KMS-11 (cell line): ENCODE data around the gene ZFP3.

Source experiments
- H2AFZ ChIP-seq: fragments of 200-600 bp; sonication (generic); 2 replicates; pipeline ENCODE4 v1.6.1; 2016; ENCODE audit warnings: antibody characterized with exemption, mixed run types, low read depth
- H3K27ac ChIP-seq: fragments of 200-600 bp; sonication (generic); 2 replicates; pipeline ENCODE4 v1.6.1; 2016; ENCODE audit warnings: mild to moderate bottlenecking, mixed run types
- H3K27me3 ChIP-seq: fragments of 200-600 bp; sonication (generic); 2 replicates; pipeline ENCODE4 v1.6.1; 2017; ENCODE audit warnings: mild to moderate bottlenecking, low read depth, mixed run types, moderate library complexity; ENCODE audit not compliant: insufficient read depth
- H3K36me3 ChIP-seq: fragments of 200-600 bp; sonication (generic); 2 replicates; pipeline ENCODE4 v1.6.1; 2017; ENCODE audit warnings: mild to moderate bottlenecking, mixed run types; ENCODE audit not compliant: insufficient read depth
- H3K4me1 ChIP-seq: fragments of 200-600 bp; sonication (generic); 2 replicates; pipeline ENCODE4 v1.6.1; 2016; ENCODE audit warnings: mild to moderate bottlenecking, low read depth, mixed run types; ENCODE audit not compliant: poor library complexity, severe bottlenecking
- H3K4me2 ChIP-seq: fragments of 200-600 bp; sonication (generic); 2 replicates; pipeline ENCODE4 v1.7.0; 2016; ENCODE audit warnings: mild to moderate bottlenecking, mixed run types
- H3K4me3 ChIP-seq: fragments of 200-600 bp; sonication (generic); IDR thresholded peaks from 2 replicates; pipeline ENCODE4 v1.6.1; 2017; ENCODE audit warnings: low read depth, low read length, mixed read lengths; ENCODE audit not compliant: insufficient read depth
- H3K79me2 ChIP-seq: fragments of 200-600 bp; sonication (generic); 2 replicates; pipeline ENCODE4 v1.6.1; 2016; ENCODE audit warnings: low read depth, mixed run types; ENCODE audit not compliant: insufficient read depth
- H3K9ac ChIP-seq: fragments of 200-600 bp; sonication (generic); 2 replicates; pipeline ENCODE4 v1.6.1; 2016; ENCODE audit warnings: mild to moderate bottlenecking, mixed run types
- H4K20me1 ChIP-seq: fragments of 200-600 bp; sonication (generic); 2 replicates; pipeline ENCODE4 v1.6.1; 2016; ENCODE audit warnings: mild to moderate bottlenecking, mixed run types; ENCODE audit not compliant: insufficient read depth
- TF ChIP-seq, protein P1 (sequence below): fragments of 200-600 bp; sonication (generic); conservative IDR thresholded peaks from 2 replicates; pipeline ENCODE4 v1.6.1; 2017; ENCODE audit warnings: low read depth, mild to moderate bottlenecking, antibody characterized with exemption, low read length, moderate library complexity, mixed read lengths

Gene ZFP3

DNA sequence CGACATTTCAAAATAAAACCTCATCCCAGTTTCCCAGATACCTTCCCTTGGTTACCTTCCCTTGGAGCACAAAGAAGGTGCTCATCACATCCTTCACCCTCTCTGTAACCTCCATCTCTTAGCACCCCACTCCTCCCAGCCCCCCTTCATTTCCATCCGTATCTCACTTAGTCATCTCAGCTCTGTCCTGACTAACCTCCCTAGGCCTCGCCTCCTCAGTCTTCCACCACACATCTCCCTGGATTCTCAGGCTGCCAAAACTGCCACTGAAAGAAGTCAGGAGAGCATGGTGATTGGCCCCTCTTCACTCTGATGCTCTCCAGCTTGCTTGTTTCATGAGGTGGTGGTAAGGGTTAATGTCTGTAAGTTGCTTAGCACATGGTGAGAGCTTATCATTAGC lies 2.3 kb downstream of the ZFP3 start:
- Histone ChIP-seq H2AFZ (no peak overlapping the region), H3K9ac (no peak overlapping the region), H3K4me1 (no peaks in the 10 kb centered on the region), H3K27me3 (no peaks in the 10 kb centered on the region), H3K36me3 (no peaks in the 10 kb centered on the region), H3K79me2 (no peaks in the 10 kb centered on the region), H4K20me1 (no peaks in the 10 kb centered on the region), H3K4me2 (no peak overlapping the region), H3K4me3 (no peak overlapping the region), H3K27ac (no peak overlapping the region)
- TF ChIP-seq, protein P1, sequence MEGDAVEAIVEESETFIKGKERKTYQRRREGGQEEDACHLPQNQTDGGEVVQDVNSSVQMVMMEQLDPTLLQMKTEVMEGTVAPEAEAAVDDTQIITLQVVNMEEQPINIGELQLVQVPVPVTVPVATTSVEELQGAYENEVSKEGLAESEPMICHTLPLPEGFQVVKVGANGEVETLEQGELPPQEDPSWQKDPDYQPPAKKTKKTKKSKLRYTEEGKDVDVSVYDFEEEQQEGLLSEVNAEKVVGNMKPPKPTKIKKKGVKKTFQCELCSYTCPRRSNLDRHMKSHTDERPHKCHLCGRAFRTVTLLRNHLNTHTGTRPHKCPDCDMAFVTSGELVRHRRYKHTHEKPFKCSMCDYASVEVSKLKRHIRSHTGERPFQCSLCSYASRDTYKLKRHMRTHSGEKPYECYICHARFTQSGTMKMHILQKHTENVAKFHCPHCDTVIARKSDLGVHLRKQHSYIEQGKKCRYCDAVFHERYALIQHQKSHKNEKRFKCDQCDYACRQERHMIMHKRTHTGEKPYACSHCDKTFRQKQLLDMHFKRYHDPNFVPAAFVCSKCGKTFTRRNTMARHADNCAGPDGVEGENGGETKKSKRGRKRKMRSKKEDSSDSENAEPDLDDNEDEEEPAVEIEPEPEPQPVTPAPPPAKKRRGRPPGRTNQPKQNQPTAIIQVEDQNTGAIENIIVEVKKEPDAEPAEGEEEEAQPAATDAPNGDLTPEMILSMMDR = no peak

DNA sequence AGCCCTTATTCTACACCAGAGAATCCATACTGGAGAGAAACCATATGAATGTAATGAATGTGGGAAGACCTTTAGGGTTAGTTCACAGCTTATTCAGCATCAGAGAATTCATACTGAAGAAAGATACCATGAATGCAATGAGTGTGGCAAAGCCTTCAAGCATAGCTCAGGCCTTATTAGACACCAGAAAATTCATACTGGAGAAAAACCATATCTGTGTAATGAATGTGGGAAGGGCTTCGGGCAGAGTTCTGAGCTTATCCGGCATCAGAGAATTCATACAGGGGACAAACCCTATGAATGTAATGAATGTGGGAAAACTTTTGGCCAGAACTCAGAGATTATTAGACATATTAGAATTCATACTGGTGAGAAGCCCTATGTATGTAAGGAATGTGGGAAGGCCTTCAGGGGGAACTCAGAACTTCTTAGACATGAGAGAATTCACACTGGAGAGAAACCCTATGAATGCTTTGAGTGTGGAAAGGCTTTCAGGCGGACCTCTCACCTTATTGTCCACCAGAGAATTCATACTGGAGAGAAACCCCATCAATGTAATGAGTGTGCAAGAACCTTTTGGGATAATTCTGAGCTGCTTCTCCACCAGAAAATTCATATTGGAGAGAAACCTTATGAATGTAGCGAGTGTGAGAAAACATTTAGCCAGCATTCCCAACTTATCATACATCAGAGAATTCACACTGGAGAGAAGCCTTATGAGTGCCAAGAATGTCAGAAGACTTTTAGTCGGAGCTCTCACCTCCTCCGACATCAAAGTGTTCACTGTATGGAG lies 14.1 kb downstream of the ZFP3 start:
- TF ChIP-seq, protein P1 = no peak
- no peaks in the 10 kb centered on the region for H3K4me1 ChIP-seq
- H3K4me3 ChIP-seq = no peak overlapping the region
- H3K79me2 ChIP-seq = no peaks in the 10 kb centered on the region
- H3K27ac ChIP-seq = no peak overlapping the region
- H3K4me2 ChIP-seq = no peak overlapping the region
- H2AFZ ChIP-seq = no peak overlapping the region
- H3K36me3 ChIP-seq = no peaks in the 10 kb centered on the region
- no peaks in the 10 kb centered on the region for H3K27me3 ChIP-seq
- no peaks in the 10 kb centered on the region for H4K20me1 ChIP-seq
- H3K9ac ChIP-seq = no peak overlapping the region

DNA sequence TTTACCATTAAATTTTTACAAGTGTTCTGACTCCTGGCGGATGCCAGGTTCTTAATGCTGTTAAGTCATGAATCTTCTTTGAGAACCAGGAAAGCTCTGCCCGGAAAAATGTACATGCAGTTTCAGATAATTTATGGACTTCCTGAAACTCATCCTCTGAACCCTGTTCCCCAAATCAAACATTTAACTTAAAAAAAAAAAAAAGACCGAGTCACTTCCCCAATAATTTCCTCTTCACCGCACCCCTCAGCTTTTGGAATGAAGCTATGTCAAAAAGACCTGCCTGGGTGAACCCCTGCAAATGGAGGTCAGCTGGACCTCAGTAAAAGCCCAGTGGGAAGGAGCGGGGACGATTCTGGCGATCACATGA lies 18.4 kb downstream of the ZFP3 start:
- Histone ChIP-seq H3K79me2 (no peaks in the 10 kb centered on the region), H3K4me1 (no peaks in the 10 kb centered on the region), H3K9ac (no peak overlapping the region), H4K20me1 (no peaks in the 10 kb centered on the region), H3K27ac (no peak overlapping the region), H3K27me3 (no peaks in the 10 kb centered on the region), H3K4me2 (no peak overlapping the region), H2AFZ (no peak overlapping the region), H3K4me3 (no peak overlapping the region), H3K36me3 (no peaks in the 10 kb centered on the region)
- TF ChIP-seq, protein P1 = no peak

DNA sequence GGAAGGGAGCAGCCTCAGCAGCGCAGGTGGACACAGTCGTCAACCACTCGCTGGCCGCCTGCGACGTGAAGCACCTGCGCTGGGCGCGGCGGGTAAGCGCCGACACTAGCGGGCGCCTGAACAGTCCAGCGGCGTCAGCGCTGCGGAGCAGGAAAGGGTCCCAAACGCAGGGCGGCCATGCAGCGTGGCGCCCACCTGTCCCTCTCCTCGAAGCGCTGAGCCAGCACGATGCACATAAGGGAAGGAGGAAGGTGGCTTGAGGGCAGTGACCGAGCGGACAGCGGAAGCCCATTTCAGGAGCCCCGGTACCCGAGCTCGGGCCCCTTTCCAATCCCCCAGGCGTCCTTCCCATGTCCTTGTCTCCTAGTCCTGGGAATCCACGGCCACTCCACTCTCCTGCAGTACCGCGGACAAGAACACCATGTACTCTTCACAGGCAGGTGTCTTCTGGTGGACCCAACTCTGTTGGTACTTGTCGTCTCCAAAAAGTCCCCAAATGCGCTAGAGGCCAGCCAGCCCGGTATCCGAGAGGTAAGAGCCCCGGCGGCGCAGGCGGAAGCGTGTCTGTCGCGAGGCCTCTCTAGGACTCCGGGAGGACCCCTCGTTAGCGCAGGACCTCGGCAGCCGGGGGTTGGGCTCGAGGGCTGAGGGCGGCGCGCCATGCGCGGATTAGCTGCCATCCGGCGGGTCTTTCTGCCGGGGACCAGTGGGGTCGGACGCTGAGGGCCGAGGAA lies 19.0 kb downstream of the ZFP3 start:
- Histone ChIP-seq H3K27me3 (no peaks in the 10 kb centered on the region), H3K4me1 (no peaks in the 10 kb centered on the region), H3K4me2 (no peak overlapping the region), H4K20me1 (no peaks in the 10 kb centered on the region), H3K4me3 (no peak overlapping the region), H3K36me3 (no peaks in the 10 kb centered on the region), H3K79me2 (no peaks in the 10 kb centered on the region), H2AFZ (no peak overlapping the region), H3K27ac (no peak overlapping the region), H3K9ac (no peak overlapping the region)
- TF ChIP-seq, protein P1 = no peak
